Amygdala (tissue), 56 donors: ENCODE results near the gene KLHL26.
A peak's percentile ranks its signal among the peaks of the same experiment; 100 is the strongest.

Experiments
- DNase-seq, 56 donors: peaks; one replicate each; lab custom pipeline; 2025; lab: John Stamatoyannopoulos, UW

The KLHL26 gene

DNA sequence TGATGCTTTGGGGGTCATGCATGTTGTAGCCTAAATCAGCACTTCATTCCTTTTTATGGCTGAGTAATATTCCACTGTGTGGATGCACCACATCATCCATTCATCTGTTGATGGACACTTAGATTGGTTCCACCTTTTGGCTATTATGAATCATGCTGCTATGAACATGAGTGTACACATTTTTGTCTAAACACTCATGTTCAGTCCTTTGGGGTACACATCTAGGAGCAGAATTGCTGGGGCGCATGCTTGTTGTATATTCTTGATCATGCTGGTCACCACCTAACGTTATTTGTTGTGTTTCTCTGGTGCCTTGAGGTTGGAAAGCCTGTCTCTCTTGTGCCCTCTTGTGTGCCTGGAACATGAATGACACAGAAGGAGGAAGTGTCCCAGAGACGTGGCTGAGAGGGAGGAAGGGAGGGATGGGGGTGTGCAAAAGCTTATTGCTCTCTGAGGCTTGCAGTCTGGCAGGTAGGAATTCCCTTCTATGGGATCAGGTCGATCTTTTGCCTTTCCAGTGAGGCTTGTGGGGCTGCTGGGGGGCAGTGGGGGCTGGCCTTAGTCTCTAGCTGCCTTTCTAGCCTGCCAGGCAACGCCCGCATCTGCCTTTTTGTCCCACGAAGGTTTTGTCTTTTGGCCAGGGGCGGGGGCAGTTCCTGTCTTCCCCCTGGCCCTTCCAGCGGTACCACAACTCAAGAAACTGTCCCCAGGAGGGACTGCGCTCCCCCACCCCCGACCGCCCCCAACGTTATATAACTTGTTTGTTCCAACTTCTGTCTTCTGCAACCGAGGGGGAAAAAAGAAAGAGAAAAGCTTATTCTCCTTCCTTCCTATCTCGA, 7.6 kb downstream of the KLHL26 start:
- DNase-seq: peak in 22 of 56 donors; percentile 23 to 70 (median 52)

DNA sequence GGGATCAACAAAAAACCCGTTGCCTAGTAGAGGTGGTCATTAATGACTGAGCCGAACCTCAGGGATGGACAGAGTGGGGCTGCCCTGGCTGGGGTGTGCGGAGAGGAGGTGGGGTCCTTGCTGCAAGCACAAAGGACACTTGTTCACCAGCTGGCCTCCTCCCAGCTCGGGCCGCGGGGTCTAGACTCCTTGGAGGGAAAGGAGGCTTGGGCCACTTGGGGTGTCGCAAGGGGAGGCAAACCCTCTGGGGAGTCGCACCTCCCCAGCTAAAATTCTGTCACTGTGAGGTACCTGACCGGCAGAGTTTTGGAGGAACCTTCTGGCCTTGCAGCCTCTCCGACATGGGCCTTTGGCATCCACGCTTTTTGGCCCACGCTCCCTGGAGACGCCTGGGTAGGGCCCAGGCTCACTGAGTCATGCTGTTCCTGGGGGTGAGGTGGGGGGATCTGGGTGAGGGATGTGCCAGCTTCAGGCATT, 8.2 kb downstream of the KLHL26 start:
- peak in 49 of 56 donors; percentile 11 to 89 (median 67) for DNase-seq

DNA sequence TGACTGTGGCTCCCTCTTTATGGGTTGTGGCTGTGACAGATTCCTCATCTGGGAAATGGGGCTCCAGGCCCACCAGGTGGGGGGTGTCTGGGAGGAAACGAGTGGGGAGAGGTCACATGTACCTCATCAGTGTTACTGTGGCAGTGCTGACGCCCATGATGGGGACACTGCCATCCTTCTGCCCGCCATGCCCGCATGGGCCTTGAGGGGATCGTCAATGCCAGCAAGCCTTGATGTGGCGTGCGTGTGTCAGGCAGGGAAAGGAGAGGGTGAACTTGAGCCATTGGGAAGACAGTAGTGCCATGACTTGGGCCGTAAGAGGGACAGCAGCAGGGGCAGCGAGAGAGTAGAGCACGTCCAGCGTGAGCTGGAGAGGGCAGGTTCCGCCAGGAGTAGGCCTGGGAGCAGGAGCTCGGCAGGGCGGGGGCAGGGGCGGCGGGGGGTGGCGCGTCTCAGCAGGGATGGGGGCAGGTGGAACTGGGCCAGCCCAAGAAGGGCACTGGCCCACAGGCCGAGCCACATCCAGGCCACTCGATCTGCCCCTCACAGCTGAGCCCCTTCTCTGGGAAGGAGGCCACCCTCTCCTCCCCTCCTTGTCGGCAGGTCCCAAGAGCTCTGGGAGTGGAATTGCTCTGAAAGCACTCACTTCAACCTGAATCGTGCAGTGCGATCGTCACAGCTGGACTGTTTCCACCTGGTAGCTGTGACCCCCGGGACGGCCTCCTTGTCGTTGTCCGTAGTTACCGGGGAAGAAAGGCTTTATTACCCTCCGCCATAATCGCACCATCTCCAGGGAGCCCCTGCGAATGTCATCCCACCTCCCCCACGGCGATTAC, 9.9 kb downstream of the KLHL26 start:
- DNase-seq: peak in 2 of 56 donors; percentile 8 to 50

DNA sequence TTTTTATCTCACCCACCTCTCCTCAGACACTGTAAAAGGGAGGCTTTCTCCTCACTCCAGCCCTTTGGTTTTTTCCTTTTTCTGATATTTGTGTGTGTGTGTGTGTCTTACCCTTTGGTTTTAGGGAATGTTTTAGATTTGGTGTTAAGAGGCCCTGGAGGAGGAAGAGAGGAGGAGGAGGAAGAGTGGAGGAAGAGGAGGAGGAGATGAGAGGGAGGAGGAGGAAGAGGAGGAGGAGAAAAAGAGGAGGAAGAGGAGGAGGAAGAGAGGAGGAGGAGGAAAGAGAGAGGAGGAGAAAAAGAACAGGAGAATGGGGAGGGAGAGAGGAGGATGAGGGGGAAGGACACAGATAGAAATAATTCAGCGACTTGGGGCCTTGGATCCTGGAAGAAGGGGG, 10.5 kb downstream of the KLHL26 start:
- no peak for DNase-seq

DNA sequence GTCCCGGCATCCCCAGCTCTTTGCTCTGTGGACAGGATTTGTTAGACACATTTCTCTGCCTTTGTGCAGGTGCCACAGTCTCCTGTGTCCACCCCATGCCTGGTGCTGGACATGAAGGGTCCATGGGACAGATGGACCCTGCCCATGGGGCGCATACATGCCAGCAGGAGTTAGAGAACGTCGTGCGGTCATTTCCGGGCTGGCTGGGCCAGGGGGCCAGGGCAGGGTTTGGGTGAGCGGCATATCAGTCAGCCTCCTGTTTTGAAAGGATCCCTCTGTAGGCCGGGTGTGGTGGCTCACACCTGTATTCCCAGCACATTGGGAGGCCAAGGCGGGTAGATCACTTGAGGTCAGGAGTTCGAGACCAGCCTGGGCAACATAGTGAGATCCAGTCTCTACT, 11.0 kb downstream of the KLHL26 start:
- DNase-seq: no peak

DNA sequence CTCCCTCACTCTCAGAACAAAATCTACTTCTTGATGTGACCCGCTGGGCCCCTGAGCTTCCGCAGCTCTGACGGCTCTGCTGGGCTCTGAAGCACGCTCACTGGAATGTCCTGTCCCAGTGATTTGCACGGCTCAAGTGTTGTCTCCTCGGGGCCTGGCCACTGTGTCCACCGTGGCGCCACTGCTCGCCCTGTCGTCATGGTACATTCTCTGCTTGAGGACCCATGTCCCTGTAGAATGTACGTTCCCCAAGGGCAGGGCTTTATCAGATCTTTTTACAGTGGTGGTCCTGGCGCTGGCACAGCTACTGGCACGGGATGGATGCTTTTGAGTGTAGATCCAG, 12.1 kb downstream of the KLHL26 start:
- DNase-seq: no peak

DNA sequence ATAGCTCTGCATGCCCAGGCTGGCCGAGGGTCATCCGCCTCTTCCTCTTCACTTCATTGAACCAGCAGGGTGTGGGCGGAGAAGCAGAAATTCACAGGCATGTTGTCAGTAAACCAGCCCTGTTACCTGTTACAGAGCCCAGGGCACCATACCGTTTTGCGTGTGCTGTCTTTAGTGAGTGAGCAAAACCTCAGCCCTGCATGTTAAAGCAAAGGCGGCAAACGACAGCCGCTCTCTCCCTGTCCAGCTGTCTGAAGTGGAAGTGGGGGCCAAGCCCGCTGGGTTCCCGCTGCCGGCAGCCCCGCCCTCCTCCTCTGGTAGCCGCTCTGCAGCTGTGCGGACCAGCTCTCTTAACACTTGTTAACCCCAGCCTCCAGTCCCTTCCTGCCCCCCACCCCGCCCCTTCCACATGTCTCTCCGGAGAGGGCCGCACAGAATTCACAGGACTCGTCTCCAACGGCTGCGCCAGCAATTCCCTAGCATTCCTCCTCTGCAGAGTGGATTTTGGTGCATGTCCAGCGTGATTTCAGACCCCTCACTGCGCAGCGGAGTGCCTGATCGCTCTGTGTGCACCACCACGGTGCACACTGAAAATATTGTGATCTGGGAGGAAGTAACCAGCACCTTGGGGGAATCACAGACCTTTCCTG, 12.7 kb downstream of the KLHL26 start:
- DNase-seq: peak in 29 of 56 donors; percentile 8 to 74 (median 39)

DNA sequence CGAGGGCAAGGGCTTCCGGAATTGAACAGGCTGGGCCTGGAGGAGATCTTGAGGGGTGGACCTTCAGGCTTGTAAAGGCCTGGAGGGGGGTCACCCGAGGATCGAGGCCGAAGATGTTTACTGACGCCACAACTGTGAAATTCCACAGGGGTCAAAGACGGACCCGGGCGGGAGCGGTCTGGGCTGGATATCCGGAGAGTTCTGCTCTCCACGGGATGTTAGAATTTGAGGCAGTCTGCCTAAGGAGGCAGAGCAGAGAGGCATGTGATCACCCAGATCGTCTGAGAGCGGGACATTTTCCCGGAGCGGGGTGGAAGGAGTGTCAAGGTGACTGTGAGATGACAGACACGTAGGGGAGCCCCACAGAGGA, 13.2 kb downstream of the KLHL26 start:
- DNase-seq: no peak

DNA sequence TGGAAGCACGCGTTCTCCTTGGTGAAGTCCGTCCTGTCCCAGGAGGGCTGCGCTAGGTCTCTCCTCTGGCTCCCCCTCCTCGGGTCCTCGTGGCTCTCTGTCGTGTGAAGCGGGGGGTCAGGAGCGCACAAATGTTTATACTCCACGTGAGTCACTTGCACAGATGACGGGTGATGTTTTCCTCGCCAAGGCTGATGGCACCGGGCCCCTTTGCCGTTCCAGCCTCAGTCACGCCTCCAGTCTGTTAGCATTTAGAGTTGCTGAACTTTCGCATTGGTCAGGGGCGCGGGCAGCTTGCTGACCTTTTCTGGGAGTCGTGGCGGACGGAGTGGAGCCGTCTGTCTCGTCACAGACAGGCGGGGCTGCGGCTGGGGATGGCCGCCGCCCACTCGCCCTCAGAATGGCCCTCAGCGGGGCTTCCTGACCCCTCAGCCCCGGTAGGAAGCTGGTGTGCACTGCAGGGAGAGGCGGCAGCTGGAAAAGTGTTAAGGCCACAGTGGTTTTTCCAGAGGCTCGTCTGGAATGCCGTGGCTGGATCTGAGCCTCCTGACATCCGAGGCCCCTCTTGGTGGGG, 13.7 kb downstream of the KLHL26 start:
- DNase-seq: peak in 2 of 56 donors; percentile 28 to 34

DNA sequence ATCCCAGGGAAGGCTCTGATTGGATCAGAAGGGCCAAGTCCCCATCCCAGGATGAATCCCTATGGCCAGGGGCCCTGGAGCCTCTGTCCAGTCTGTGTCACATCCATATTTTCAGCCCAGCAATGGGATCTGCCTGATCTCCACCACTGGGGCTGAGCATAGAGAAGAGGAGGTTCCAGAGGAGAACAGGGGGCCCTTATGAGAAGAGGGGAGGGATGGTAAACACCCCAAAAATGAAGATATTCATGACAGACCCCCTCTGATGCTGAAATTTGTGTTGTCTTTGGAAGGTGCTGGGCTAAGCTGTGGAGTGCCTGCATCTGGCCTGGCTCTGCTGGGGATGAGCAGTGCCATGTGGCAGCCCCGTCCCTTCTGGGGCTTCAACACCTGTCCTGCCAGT, 14.5 kb downstream of the KLHL26 start:
- DNase-seq: no peak

DNA sequence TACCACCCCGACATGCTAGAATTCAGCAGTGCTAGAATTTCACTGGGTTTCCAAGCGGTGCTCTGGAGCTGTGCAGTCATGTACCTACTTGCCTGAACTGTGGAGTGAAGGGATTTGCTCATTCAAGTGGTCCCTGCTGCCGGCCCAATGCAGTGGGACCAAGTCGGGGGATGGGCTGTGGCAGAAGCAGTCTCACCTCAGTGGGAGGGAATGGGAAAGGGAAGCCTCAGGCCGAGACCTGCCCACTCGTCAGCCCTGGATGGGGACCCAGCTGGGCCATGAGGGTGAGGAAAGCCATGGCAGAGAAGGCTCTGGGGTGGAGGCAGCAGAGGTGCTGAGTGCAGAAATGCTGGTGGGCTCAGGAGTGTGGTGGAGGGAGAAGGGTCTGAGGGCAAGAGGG, 14.9 kb downstream of the KLHL26 start:
- no peak for DNase-seq

DNA sequence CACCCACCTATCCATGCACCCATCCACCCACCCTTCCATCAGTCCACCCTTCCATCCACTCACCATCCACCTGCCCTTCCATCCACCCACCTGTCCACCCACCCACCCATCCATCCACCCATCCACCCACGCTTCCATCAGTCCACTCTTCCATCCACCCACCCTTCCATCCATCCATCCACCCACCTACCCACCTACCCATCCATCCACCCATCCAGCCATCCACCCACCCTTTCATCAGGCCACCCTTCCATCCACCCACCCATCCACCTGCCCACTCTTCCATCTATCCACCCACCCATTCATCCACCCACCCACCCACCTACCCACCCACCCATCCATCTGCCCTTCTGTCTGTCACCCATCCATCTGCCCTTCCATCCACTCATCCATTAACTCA, 17.0 kb downstream of the KLHL26 start:
- DNase-seq: no peak

DNA sequence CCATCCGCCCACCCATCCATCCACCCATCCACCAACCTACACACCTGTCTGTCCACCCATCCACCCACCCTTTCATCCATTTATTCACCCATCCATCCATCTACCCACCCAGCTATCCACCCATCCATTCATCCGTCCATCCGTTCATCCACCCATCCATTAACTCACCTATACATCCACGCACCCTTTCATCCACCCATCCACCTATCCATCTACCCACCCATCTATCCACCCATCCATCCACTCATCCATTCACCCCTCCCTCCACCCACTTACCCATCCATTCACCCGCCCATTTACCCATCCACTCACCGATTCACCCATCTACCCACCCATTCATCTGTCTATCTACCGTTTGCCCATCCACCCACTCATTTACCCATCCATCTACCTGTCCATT, 17.6 kb downstream of the KLHL26 start:
- DNase-seq: no peak

DNA sequence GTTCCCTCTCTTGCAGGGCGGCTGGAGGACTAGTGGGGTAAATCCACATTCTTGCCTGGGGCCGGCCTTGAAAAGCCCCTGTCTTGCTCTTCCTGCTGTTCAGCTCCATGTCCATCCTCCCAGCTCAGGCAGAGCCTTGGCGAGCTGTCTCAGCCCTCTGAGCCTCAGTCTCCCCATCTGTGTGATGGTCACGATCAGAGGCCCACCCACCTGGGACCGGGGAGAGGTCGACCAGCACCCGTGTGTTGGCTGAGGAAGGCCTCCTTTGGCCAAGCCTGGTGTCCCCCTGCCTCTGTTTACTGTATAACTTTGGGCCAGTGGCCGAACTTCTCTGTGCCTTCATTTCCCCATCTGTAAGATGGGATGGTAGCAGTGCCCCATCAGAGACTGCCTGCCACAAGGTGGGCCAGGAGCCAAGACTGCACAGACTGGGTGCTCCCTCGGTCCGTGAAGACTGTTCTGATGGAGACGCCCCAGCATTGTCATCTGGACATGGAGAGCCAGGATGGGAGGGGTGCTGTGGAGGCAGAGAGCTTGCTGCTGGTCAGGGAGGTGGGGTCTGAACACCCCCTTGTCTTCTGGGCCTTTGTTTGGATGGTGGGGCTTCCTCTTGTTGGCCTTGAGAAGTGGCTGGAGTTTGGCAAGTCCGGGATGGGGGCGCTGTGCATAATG, 18.5 kb downstream of the KLHL26 start:
- no peak for DNase-seq

DNA sequence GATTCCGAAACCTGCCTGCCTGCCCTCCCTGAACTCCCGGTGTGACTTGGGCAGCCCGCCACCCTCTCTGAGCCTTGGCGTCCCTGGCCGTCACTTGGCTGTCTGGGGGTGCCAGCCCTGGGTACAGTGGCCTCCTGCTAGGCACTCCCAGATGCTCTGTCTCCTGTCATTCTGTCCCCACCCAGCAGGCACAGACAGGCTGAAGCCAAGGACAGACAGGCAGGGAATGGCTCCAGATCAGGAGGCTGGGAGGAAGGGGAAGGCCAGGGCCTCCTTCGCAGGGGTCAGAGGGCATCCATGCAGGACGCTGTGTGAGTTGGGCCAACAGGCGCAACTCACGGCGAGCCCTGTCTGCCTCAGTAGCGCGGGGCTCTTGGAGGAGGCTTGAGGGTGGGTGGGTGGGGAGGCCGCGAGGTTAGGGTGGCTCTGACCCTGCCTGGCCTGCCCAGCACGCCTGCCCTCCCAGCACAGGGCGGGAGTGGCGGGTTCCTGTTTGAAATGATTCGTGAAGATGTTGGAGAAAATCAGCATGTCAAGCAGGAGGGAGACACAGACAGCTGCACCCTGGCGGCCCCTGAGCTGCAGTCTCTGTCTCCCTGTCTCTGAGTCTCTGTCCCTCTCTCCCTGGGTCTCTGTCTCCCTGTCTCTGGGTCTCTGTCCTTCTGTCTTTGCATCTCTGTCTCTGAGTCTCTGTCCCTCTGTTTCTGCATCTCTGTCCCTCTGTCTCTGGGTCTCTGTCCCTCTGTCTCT, 19.7 kb downstream of the KLHL26 start:
- no peak for DNase-seq

DNA sequence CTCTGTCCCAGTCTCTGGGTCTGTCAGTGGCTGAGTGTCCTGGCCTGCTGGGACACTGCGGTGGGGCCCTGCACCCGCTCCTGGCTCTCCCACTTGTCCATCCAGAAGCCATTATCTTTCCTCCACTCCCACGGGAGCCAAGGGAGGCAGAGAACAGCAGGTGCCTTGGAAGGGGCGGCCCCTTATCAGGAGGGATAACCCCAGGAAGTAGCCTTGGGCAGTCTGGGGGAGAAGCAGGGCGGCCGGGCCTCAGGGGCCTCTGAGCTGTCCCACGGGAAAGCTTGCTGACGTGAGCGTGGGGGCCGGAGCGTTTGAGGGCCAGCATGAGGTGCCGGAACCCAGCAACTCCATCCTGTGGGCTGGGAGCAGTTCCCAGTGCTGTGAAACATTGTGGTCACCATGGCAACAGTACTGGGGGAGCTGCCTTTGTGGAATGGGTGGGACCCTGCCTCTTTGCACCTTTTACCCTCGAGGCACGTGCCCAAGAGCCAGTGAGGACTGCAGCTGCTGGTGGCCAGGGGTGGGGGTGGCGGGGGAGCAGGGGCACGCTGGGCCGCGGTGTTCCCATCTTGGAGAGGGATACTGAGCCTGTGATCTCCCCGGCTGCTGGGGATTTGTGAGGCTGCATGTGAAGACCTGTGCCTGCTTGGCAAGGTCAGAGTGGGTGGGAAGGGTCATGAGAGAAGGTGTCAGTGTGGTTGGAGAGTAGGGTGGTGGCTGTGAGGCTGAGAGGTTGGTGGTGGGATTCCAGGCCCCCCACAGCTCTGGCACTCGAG, 20.9 kb downstream of the KLHL26 start:
- DNase-seq: peak in 20 of 56 donors; percentile 12 to 75 (median 29)

DNA sequence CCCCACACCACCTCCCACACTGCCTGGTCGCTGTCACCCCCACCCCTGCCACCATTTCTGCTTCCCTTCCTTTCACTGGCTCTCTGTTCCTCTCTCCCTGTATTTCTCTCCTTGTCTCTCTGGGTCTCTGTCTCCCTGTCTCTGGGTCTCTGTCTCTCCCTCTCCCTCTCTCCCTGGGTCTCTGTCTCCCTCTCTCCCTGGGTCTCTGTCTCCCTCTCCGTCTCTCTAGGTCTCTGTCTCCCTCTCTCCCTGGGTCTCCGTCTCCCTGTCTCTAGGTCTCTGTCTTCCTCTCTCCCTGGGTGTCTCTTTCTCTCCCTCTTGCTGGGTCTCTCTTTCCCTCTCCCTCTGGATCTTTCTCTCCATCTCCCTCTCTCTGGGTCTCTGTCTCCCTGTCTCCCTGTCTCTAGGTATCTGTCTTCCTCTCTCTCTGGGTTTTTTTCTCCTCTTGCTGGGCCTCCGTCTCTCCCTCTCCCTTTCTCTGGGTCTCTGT, 21.6 kb downstream of the KLHL26 start:
- DNase-seq: no peak

DNA sequence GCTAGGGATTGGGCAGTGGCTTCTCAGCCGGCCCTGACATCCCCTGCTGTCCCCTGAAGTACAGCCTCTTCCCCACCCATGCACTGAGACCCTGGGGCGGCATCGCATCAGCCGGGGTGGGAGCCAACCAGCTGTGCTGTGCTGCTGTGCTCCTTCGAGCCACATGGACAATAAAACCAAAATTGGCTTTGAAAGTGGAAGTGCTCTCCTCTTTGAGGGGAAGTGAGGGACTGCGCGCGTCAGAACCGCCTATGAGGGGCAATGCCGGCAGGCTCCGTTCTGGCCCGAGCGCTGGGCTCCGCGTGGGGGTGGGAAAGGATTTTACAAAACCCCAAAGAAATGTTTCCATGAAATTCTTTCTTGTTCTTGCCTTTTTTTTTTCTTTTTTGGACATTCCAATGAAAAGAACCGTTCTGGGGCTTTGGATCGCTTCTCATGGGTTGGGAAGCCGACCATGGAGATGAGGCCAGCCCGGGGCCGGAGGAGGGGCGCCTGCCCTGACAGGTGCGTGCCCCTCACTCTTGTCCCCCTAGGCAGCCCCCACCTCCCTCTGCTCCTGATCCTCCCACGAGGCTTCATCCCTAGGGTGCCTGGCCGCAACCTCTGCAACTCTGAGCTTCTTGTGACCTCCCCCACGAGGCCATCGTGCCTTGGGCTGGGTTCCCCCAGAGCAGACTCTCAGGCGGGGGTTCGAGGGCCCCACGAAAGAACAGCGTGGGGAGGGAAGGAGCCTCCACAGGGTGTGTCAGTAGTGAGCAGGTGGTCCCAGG, 22.6 kb downstream of the KLHL26 start:
- DNase-seq: peak in 15 of 56 donors; percentile 13 to 50 (median 37)
